T1000 (cell line): ENCODE data around the gene AOAH.

Source experiments
- DNase-seq: peaks from one replicate; lab custom pipeline; 2025; ENCODE audit warnings: mixed read lengths; lab: John Stamatoyannopoulos, UW

Gene AOAH

GRCh38 chr7:36546331-36546730, 178.0 kb downstream of the AOAH start:
- DNase-seq = no peak

- no peak for DNase-seq
Observed at GRCh38 chr7:36545291-36545690, 179.0 kb downstream of the AOAH start.

- no peak for DNase-seq
Observed at GRCh38 chr7:36538126-36538525, 186.2 kb downstream of the AOAH start.

DNA sequence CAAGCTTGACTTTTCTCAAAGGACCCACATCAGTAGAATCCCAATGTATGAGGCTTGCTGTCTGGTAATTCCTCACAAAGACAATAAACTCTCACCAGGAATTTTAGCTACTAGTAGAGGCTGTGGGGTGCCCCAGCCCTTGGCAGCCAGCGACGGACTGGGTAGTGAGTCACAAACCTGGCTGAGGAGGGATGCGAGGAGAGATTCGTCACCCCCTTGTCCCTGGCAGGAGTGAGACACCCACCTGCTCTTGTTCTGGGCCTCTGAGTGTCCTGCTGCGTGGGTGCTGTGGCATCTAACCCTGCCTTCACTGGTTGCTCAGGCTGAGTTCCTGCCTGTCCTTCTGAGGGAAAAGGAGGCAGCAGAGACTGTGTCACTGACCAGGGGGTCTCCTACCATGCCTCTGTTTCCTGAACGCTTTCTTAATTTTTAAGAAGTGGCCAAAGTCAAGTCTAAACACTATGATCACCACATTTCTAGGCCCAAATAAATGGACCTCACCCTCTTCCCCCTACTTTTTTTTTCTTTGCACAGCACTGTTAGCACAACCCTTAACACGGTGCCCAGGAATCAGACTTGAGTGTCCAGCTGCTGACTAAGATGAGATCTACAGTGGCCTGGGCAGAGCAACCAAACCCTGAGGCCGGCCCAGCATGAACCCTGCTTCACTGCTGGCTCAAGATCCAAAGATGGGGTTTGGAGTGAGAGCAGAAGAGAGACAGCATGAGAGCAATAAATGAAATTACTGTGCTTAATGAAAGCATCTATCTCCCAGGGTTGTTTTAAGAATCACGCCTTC, 188.2 kb downstream of the AOAH start:
- no peak for DNase-seq

GRCh38 chr7:36533717-36534116, 190.6 kb downstream of the AOAH start:
- DNase-seq = no peak

DNA sequence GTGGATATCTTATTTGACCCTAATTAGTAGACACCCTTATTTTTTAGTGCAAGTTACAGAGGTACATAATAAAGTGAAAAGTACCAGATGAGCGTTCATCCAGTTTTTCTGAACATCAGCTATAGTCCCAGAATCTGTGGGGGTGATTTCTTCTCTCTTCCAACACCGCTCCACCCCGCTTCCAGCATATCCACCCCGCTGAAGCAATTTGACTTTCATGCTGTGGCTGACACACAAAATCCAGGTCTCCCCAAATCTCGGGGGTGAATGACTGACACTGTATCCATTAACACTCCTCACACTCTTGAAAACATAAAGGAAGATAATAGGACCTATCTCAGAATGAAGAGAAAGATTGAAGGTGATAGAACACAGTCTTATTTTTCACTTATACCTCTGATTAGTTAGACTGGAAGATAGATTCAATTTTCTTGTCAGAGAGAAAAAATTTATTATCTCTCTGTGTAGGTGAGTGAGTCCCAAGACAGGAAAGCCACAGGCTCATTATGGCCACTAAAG, 191.3 kb downstream of the AOAH start:
- DNase-seq = no peak

GRCh38 chr7:36531951-36532350, 192.3 kb downstream of the AOAH start:
- no peak for DNase-seq

GRCh38 chr7:36530456-36530855, 193.8 kb downstream of the AOAH start:
- DNase-seq = no peak

- no peak for DNase-seq
Observed at GRCh38 chr7:36527549-36527913, 196.8 kb downstream of the AOAH start.

- no peak for DNase-seq
Observed at GRCh38 chr7:36526863-36527548, 197.3 kb downstream of the AOAH start.

- DNase-seq = no peak
Observed at GRCh38 chr7:36523371-36524101, 200.8 kb downstream of the AOAH start.

DNA sequence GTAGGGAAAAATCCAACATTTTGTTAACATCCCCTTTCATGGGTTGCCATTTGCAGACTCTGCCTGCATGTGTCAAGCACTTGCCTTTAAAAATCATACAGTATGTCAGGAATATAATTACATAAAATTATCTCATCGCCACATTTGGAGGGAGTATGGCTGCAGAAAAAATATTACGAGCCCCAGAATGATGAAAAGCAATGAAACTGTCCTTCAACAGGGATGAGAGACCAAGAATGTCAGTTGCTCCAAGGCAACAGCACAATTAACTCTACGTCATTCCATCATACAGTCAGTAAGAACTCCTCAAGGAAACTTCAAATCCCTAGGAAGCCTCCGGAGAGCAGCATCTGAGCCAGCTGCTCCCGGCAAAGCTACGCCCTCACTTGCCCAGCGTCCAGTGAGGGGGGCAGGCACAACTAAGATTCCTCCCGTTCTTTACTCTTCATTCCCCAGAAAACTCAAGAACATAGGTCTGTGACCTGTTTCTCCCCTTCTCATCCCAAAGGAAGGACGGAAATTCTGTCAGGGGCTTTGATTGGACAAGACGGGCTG, 201.8 kb downstream of the AOAH start:
- DNase-seq = no peak

DNA sequence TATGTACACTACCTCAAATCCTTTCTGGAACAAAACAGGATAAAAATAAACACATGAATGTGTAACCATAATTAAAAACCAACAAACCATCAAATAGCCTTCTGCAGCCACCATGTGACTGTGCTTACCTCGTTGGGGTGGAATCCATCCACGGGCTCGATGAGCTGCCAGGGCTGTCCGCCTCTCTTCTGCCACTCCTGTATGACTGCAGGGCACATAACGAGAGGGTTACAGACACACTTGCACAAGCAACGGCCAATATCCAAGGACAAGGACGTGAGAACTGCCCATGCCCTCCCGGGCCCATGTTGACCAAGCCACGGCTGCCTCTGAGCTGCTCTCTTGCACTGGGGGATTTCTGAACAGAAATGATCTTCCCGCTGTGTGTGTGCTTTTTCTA, 202.4 kb downstream of the AOAH start:
- DNase-seq = no peak

DNA sequence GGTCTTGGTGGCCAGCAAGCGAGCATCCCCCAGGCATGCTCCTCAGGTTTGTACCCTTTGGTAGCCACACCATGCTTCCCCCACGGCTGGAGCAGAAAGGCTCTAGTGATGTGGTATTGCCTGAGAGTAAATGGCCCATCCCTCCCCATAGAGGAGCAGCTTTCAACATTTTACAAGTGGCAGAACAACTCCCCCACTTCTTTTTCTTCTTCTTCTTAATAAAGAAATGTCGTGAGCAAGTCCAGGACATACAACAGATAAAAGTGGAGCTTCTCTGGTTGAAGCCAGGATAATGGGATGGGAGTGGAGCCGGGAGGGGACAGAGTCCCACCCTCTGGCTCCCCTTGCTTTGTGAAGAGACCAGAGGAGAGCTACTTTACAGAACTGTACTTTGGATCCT, 203.2 kb downstream of the AOAH start:
- DNase-seq = no peak

- no peak for DNase-seq
Observed at GRCh38 chr7:36515847-36516246, 208.4 kb downstream of the AOAH start.

GRCh38 chr7:36514289-36515243, 209.7 kb downstream of the AOAH start:
- DNase-seq = no peak

DNA sequence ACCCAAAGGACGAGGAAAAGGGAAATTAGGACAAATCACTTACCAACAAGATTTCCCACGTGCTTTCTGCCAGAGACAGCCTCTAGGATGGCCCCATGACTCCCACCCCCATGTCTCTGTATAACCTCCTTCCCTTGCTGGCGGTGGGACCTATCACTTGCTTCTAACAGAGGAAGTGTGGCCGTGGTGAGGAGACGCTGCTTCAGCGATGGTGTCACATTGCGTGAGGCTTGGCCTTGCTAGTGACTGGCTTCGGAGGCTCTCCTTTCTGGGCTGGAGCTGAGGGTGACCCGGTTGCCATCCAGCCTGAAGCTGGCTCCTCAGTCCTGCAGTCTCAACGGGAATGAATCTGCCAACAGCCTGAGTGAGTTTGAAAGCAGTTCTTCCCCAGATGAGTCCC, 210.9 kb downstream of the AOAH start:
- no peak for DNase-seq

DNA sequence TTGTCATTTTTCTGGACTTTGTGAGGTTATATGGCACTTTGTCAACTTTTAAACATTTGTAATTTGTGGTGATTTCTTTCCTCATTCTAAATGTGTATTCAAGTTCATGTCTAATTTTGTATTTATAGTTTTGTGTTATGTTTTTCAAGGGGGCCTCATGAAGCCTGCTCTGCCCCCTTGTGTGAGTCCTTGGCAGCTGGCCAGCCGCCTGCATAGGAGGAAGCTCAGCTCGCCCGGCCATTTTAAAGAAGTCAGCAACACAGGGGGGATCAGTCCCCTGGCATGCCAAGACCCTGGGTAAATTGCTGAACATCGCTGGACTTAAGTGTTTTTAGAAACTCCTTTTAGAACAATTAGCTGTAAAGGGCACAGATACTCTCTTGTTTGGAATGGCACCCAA, 211.7 kb downstream of the AOAH start:
- no peak for DNase-seq

GRCh38 chr7:36509962-36510361, 214.3 kb downstream of the AOAH start:
- DNase-seq = no peak

DNA sequence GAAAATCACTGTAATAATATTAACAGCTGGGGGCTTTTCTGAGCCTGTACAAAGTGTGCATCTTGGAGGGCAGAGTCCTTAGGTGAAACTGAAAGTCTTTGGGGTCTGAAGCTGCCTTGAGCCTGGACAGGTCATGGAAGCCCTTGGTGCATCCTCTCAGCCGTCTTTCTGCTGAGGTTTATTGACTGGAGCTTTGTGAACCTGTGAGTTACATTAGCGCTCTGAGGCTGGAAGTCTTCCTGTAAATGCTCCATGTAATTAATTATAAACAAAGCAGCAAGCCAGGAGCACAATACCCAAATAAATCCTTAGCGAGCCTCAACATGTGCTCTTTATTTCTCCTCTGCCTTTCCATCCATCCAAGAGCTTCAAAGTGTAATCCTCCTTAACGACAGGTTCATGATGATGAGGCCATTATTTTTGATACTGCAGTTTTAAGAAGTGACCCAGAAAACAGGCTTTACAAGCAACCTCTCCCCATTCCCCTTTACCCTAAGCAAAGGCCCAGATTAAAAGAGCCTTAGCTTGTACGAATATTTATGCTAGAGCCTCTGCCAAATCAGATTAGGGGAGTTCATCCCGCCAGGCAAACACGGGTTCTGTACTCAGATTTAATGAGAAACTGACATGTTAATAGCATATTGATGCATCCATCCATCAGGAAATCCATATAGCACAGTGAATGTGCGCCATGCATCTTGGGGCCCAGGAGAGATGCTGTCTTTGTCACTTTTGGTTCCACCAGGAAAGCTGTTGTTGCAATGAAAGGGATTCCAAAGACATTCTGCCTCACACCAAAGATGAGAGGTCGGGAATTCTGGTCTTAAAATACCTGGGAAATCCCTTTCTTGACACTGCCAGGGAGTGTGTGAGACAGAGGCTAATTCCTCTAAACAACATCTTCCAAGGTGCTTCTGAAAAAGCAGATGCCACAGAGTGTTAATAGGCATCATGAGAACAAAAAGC, 216.5 kb downstream of the AOAH start:
- no peak for DNase-seq
